Stomach (tissue), 4 donors: ENCODE results near the gene GREB1L.

Experiments used
- CTCF ChIP-seq, 7 experiments: fragments of 450-650 bp in 4 of 7; fragments of 200-600 bp in 3 of 7; sonication (generic) in 3 of 7; IDR thresholded peaks; one replicate each; pipeline ENCODE4 v1.5.1; 2016 to 2019; ENCODE audit warnings: antibody characterized with exemption in 7 of 7, control low read depth in 2 of 7, mild to moderate bottlenecking in 1 of 7
- POLR2A ChIP-seq, 4 donors: fragments of 450-650 bp; IDR thresholded peaks; one replicate each; pipeline ENCODE4 v1.6.1; 2016; ENCODE audit warnings: antibody characterized with exemption in 4 of 4, control low read depth in 2 of 4, mild to moderate bottlenecking in 1 of 4, moderate library complexity in 1 of 4
- POLR2AphosphoS5 ChIP-seq, 3 donors: sonication (generic); formaldehyde crosslinking; IDR thresholded peaks; one replicate each; pipeline ENCODE4 v1.6.1; 2016; ENCODE audit warnings: antibody characterized with exemption in 3 of 3

GRCh38 chr18:21369146-21369545 lies 127.1 kb downstream of the GREB1L start:
- no peak for TF ChIP-seq POLR2A (IDR thresholded peaks at IDR 0.05)
- no peak for TF ChIP-seq CTCF (IDR thresholded peaks at IDR 0.05)
- no peak for TF ChIP-seq POLR2AphosphoS5 (IDR thresholded peaks at IDR 0.05)
